A673 (cell line): Measurements from ENCODE around the gene GATA6. TPM values are rescaled to one million over a fixed set of nuclear protein-coding genes. Genes with fewer than 3 reads are reported as not detected.

ENCODE experiments used
- BruUV-seq: library from RNA; stranded (reverse); fragments of 400-500 nt; replicated peaks from 2 replicates; lab custom pipeline; 2021; lab: Mats Ljungman, UMichigan
- CTCF ChIA-PET: fragments of 300-600 bp; sonication (Branson Sonifier 250); formaldehyde crosslinking; loops from one replicate; lab custom pipeline; 2022; ENCODE audit warnings: antibody characterized with exemption; lab: Charles Lee
- POLR2A ChIA-PET: fragments of 300-600 bp; sonication (Branson Sonifier 250); formaldehyde crosslinking; loops from one replicate; lab custom pipeline; 2022; ENCODE audit warnings: antibody characterized with exemption; ENCODE audit not compliant: low non-redundant PET; lab: Charles Lee
- DNase-seq: peaks from one replicate; pipeline ENCODE4 v3.0.0-alpha.2; 2015; ENCODE audit warnings: low spot score
- H3K27ac ChIP-seq: fragments of 200-600 bp; sonication (generic); 2 replicates; pipeline ENCODE4 v1.5.1; 2016; ENCODE audit warnings: mixed run types, low read depth, mild to moderate bottlenecking, mixed read lengths, antibody characterized with exemption, low read length; ENCODE audit not compliant: poor library complexity, severe bottlenecking
- H3K27me3 ChIP-seq: fragments of 200-600 bp; sonication (generic); replicated peaks from 2 replicates; pipeline ENCODE4 v1.6.1; 2017; ENCODE audit warnings: mixed run types, low read depth, mild to moderate bottlenecking, mixed read lengths, antibody characterized with exemption, low read length; ENCODE audit not compliant: insufficient read depth, poor library complexity
- H3K36me3 ChIP-seq: fragments of 200-600 bp; sonication (generic); 2 replicates; pipeline ENCODE4 v1.6.1; 2016; ENCODE audit warnings: mixed run types, mild to moderate bottlenecking, mixed read lengths, antibody characterized with exemption, low read length; ENCODE audit not compliant: insufficient read depth, poor library complexity, severe bottlenecking
- H3K4me1 ChIP-seq: fragments of 200-600 bp; sonication (generic); 2 replicates; pipeline ENCODE4 v1.6.1; 2017; ENCODE audit warnings: mixed run types, mild to moderate bottlenecking, mixed read lengths, antibody characterized with exemption, low read length; ENCODE audit not compliant: insufficient read depth, poor library complexity, severe bottlenecking
- H3K4me3 ChIP-seq: fragments of 200-600 bp; sonication (generic); 2 replicates; pipeline ENCODE4 v1.5.1; 2016; ENCODE audit warnings: low read depth, mixed run types, mild to moderate bottlenecking, mixed read lengths, low read length; ENCODE audit not compliant: poor library complexity, severe bottlenecking
- H3K9me3 ChIP-seq: fragments of 200-600 bp; sonication (generic); 2 replicates; pipeline ENCODE4 v1.6.1; 2016; ENCODE audit warnings: mixed run types, low read depth, mild to moderate bottlenecking, mixed read lengths, antibody characterized with exemption, low read length; ENCODE audit not compliant: poor library complexity, severe bottlenecking
- EZH2 ChIP-seq: fragments of 200-600 bp; sonication (generic); IDR thresholded peaks from 2 replicates; pipeline ENCODE4 v1.6.1; 2017; ENCODE audit warnings: borderline replicate concordance, low read depth, mild to moderate bottlenecking, mixed read lengths, antibody characterized with exemption, low read length; ENCODE audit not compliant: poor library complexity, severe bottlenecking
- intact Hi-C: fragments of 100-400 bp; cut with micrococcal nuclease; formaldehyde crosslinking; loops from one replicate; pipeline ENCODE4 v1.10.0; 2022; ENCODE audit not compliant: unreplicated experiment
- total RNA-seq: library from RNA; stranded (reverse); gene quantifications from 2 replicates; pipeline ENCODE4 v1.2.3, GENCODE V29; 2021
- TF ChIP-seq, protein P1 (sequence below): fragments of 300-800, 200-600 bp; sonication (generic); conservative IDR thresholded peaks from 2 replicates; pipeline ENCODE4 v1.5.1; 2017; ENCODE audit warnings: low read depth, mild to moderate bottlenecking, antibody characterized with exemption, low read length, moderate library complexity, mixed read lengths

GATA6 gene
- total RNA-seq, 1 experiment from 2014 or later = 0.21 TPM

GRCh38 chr18:22161090-22161489, 8.3 kb upstream of the GATA6 start:
- BruUV-seq = no TSS peak
- intact Hi-C loops = no loop called here
- peaks cover 68% of the 10 kb centered on the region for H3K27me3 ChIP-seq
- no peaks in the 10 kb centered on the region for H3K36me3 ChIP-seq
- H3K27ac ChIP-seq = no peak overlapping the region
- CTCF ChIA-PET = no interaction called here
- DNase-seq = no peak
- no peak overlapping the region for H3K4me3 ChIP-seq
- TF ChIP-seq EZH2 = no peak
- TF ChIP-seq, protein P1, sequence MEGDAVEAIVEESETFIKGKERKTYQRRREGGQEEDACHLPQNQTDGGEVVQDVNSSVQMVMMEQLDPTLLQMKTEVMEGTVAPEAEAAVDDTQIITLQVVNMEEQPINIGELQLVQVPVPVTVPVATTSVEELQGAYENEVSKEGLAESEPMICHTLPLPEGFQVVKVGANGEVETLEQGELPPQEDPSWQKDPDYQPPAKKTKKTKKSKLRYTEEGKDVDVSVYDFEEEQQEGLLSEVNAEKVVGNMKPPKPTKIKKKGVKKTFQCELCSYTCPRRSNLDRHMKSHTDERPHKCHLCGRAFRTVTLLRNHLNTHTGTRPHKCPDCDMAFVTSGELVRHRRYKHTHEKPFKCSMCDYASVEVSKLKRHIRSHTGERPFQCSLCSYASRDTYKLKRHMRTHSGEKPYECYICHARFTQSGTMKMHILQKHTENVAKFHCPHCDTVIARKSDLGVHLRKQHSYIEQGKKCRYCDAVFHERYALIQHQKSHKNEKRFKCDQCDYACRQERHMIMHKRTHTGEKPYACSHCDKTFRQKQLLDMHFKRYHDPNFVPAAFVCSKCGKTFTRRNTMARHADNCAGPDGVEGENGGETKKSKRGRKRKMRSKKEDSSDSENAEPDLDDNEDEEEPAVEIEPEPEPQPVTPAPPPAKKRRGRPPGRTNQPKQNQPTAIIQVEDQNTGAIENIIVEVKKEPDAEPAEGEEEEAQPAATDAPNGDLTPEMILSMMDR = no peak
- no peaks in the 10 kb centered on the region for H3K9me3 ChIP-seq
- POLR2A ChIA-PET = no interaction called here
- no peaks in the 10 kb centered on the region for H3K4me1 ChIP-seq

DNA sequence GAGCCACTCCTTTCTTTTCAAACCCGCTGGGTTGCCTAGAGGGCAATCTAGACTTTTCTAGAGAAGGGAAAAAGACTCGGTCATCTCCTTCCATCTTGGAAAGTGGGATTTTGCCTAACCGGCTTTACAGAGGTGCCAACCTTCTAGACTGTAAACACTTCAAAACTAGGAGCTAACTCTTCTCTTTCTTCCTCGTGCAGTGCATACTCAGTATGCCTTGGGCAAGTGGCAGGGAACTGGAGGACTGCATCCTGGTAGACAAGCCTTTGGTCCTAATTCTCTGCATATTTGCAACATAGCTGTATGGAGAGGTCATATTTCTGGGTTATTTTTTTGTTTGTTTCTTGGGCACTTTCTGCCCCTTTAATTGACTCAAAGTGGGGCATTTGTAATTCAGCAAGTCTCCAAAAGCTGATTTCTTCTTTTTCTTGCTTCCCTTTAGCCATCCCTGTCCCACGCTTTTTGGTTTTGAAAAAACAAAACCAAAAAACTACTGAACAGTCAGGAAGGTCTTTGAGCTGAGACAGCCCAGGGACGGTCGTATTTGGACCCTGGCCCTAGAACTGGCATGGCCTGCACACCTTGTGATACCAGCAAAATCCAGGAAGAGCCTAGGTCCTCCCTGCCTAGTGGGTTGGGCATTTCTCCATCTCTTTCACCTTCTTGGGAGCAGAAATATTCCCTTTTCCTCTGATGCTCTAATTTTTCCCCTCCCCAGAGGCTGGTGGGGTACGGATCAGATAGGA, 5.8 kb upstream of the GATA6 start:
- Histone ChIP-seq H3K27me3 (peaks cover 89% of the 10 kb centered on the region), H3K4me1 (peaks cover 8% of the 10 kb centered on the region), H3K27ac (no peak overlapping the region), H3K4me3 (no peak overlapping the region), H3K9me3 (no peaks in the 10 kb centered on the region), H3K36me3 (no peaks in the 10 kb centered on the region)
- BruUV-seq = no TSS peak
- TF ChIP-seq, protein P1 = no peak
- TF ChIP-seq EZH2 = no peak
- DNase-seq = no peak
- intact Hi-C loops = no loop called here
- POLR2A ChIA-PET = no interaction called here
- CTCF ChIA-PET = no interaction called here

DNA sequence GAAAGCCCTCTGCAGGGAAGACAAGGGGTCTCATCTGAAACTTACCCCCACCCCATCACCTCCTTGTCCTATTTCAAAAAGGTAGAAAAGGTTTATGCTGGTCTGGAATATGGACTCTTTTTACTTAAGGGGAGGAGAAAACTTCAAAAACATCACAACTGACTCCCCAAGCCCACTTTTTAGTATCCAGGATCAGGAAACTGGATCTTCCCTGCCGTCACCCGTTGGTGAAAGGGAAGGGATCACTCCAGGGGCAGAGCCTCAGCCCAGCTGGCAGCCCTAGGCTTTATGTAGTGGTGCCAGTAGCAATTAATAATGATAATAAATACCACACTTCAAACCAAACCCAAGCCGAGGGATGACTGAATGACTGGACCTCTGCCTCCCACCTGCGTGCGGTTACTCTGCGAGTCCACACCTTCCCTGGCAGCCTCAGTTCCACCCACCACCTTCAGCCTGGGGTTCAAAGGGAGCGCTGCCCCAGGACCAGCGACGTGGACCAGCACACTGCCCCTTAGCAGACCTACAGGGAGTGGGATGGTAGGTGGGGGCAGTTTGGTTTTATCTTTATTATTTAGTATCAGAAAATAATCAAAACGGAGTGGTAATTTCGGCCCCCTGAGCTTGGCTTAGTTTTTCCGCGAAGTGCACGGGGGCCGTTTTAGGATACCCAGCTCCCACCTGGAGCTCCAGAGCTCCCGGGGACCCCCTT, 4.9 kb upstream of the GATA6 start:
- TF ChIP-seq EZH2 = peak; percentile 90
- TF ChIP-seq, protein P1 = no peak
- CTCF ChIA-PET = no interaction called here
- peaks cover 15% of the 10 kb centered on the region for H3K4me1 ChIP-seq
- POLR2A ChIA-PET = no interaction called here
- H3K4me3 ChIP-seq = no peak overlapping the region
- intact Hi-C loops = no loop called here
- DNase-seq = no peak
- no peak overlapping the region for H3K27ac ChIP-seq
- no peaks in the 10 kb centered on the region for H3K36me3 ChIP-seq
- BruUV-seq = no TSS peak
- H3K27me3 ChIP-seq = peaks cover 95% of the 10 kb centered on the region
- no peaks in the 10 kb centered on the region for H3K9me3 ChIP-seq
